Caki2 (cell line): ENCODE measurements around the gene CHKA. TPM values are rescaled to one million over a fixed set of nuclear protein-coding genes. Genes with fewer than 3 reads are reported as not detected.

Source experiments
- DNase-seq: peaks from one replicate; pipeline ENCODE4 v3.0.0-alpha.2; 2015; ENCODE audit warnings: low read depth
- in situ Hi-C: cut with HindIII; loops from 2 replicates; pipeline ENCODE4 v1.10.0; 2016; ENCODE audit warnings: low sequenced_read_pairs, low pct_unique_long_range_greater_than_20kb, mixed read lengths
- total RNA-seq: library from RNA; depleted of rRNA; stranded (reverse); fragments of >200 nt; shearing (Covaris generic); gene quantifications from 2 replicates; pipeline ENCODE4 v1.2.3, GENCODE V29; 2014; ENCODE audit warnings: low replicate concordance

Gene CHKA
- total RNA-seq, 1 experiment from 2014 or later, result 24.0 TPM

DNA sequence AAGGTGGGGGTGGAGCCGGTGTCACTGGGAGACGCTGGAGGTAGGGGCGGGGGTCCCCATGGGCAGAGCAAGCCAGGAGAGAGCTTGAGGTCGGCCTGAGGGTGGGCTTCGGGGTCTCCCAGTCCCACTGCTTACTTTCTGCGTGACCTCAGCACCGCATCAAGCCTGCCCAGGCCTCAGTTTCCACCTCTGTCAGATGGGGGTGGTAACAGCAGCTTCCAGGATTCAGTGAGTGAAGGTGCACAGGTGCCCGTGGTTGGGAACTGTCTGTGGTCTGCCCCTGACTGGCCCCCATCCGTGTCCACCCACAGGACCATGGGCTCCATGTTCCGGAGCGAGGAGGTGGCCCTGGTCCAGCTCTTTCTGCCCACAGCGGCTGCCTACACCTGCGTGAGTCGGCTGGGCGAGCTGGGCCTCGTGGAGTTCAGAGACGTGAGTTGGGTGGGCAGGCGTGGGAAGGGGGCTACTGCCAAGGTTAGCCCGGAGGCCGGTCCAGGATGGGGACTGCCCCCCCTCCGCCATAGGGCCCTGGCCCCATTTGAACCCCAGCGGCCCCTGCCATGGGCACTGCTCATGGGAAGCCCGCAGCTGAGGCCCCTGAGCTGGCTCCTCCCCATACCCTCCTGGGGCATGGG is 80.1 kb downstream of the CHKA start:
- DNase-seq, result no peak
- in situ Hi-C loops, result no loop called here

DNA sequence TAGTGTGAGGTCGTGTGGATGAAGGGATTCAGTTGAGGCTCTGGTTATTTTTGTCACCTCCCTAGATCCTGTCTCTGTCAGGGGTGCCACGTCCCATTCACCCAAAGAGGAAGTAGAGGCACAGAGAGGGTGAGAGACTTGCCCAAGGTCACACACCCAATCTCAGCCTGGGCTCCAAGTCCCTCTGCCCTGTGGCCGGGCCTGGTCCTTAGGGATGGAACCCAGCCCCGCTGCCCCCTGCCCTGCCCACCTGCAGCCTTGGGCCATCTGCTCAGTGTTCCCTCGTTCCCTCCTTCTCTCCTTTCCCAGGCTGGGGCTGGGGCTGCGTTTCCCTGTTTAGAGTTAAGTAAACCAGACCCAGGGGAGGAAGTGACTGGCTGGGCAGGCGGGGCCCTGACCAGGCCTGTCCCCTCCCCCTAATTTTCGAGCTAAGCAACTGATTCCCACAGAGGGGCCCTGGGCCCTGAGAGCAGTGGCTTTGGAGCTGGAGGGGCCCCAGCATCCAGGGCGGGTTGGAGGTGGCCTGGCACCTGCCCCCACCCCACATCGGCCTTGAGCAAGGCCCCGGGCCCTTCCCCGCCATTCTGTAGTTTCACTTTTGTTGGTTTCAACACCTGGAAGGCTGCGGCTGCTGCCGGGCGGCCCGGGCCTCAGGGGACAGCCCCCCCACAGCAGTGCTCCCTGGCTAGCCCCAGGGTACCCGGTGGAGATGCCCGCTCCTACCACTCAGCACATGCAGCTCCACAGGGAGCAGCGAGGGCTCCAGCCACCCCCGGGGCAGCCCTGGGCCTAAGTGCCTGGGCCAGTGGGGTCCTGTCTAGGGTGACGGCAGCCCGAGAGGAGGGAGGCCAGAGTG is 80.9 kb downstream of the CHKA start:
- no peak for DNase-seq
- in situ Hi-C loops, result no loop called here

GRCh38 chr11:68039526-68040086 is 81.6 kb downstream of the CHKA start:
- DNase-seq, result no peak
- in situ Hi-C loops, result no loop called here

DNA sequence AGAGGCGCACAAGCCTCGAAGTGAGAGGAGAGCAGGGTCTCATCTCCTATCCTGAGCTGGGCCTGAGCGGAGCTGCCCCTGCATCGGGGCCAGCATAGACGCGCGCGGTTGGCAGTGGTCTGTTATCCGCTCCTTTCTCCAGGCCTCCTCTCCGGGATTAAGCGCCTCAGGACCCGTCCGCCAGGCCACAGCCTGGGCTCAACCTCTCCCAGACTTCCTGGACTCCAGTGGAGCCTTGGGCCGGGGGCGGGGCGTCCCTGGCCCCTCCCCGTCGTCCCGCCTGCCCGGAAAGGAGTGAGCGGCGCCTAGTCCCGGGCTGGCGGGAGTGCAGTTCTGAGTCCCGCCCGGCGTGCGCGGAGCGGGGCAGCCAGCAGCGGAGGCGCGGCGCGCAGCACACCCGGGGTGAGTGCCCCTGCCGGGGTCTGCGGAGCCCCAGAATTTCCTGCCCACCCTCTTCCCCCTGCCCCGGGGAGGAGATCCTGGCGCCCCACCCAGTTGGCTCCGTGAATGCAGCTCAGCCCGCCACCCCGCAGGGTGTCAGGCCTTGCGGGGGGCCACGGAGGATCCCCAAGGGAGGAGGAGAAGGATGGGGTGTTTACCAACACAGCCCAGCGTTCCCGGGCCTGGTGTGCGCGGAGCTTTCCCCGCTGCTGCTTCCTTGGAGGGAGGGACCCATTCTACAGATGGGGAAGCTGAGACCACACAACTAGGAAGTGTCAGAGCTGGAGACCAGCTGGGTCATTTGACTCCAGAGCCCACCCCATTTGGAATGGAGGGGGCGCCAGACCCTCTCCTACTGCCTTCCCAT is 82.3 kb downstream of the CHKA start, which contains the start of gene TCIRG1:
Gene TCIRG1 (plus strand): TSS at position 308 of the 808 bp plus-strand sequence. CDS start 2,247 bp downstream, outside the sequence.
- peak; percentile 79 for DNase-seq
- in situ Hi-C loops, result no loop called here

DNA sequence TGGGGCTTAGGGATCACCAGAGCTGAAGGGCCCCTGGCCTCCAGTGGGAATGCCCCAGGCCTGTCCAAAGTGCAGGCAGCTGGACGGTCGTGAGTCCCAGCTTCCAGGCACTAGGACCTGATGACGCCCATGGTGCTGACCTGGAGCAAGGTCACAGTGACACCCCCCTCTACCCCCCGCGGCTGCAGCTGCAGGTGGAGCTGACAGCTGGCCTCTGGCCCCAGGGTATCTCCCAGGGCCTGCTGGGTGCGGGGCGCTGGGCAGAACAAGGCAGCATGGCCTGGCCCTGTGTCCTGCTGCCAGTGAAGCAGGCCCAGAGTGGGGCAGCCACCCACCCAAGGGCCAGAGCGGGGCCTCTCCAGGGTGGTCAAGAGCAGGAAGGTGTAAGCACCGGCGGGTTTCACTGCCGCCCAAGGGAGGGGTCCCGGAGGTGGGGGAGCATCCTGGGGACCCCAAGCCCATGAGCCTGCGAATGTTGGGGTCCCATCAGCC is 82.9 kb downstream of the CHKA start:
- DNase-seq, result no peak
- in situ Hi-C loops, result no loop called here

- DNase-seq, result no peak
- in situ Hi-C loops, result no loop called here
Observed at GRCh38 chr11:68037411-68038225, 83.6 kb downstream of the CHKA start.

DNA sequence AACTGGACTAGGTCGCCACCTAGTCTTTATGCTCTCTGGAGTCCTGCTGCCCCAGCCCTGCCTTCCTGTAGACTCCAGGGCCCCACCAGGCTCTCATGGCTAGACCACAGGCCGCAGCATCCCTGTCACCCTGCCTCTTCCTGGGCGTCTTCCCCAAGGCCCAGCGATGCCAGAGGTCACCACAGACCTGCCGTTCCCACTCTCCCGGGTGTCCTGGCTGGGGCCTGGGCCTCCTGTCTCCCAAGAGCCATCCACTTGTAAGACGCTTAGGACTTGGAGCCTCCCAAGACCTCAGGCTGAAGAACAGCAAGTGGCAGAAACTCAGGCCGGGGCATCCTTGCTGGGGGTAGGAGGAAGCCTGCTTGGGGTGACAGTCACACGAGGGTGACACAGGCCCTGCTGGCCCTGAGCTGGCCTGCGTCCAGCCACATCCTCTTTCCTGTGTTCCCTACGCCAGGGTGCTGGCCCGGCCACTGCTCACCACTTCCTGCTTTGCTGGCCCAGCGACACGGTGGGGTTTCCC is 84.4 kb downstream of the CHKA start:
- in situ Hi-C loops, result no loop called here
- DNase-seq, result no peak

GRCh38 chr11:68036141-68036716 is 85.0 kb downstream of the CHKA start:
- in situ Hi-C loops, result no loop called here
- DNase-seq, result no peak

DNA sequence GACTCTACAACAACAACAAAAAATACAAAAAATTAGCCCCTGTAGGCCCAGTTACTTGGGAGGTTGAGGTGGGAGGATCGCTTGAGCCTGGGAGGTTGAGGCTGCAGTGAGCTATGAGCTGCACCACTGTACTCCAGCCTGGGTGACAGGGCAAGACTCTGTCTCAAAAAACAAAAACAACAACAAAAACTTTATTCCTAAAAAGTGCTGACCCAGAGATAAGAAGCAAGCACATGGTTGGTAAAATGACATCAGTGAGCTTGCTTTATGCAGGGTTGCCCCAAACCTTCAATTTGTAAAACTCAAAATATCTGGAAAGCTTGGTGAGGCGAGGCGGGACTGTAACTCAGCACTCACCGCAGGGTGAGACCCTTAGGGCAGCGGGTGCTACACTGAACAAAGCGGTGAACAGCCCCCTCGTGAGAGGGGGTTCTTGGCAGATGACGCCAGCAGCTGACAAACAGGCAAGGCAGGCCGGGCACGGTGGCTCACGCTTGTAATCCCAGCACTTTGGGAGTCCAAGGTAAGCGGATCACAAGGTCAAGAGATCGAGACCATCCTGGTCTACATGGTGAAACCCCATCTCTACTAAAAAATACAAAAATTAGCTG is 85.8 kb downstream of the CHKA start:
- in situ Hi-C loops, result no loop called here
- no peak for DNase-seq

DNA sequence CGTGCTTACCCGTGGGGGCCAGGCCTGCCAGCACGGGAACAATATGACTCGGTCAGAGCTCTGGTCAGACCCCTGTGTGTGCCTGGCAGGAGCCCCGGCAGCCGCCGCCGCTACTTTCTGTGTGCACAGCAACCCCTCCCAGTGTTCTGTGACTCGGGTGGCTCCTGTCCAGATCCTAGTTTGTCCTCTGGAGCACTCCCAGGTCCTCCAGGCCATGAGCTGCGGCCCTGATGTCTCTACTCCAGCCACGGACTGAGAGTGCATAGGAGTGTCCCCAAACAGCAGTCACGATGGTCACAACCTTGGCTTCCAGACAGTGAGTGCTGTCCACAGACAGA is 87.5 kb downstream of the CHKA start:
- no peak for DNase-seq
- in situ Hi-C loops, result no loop called here

DNA sequence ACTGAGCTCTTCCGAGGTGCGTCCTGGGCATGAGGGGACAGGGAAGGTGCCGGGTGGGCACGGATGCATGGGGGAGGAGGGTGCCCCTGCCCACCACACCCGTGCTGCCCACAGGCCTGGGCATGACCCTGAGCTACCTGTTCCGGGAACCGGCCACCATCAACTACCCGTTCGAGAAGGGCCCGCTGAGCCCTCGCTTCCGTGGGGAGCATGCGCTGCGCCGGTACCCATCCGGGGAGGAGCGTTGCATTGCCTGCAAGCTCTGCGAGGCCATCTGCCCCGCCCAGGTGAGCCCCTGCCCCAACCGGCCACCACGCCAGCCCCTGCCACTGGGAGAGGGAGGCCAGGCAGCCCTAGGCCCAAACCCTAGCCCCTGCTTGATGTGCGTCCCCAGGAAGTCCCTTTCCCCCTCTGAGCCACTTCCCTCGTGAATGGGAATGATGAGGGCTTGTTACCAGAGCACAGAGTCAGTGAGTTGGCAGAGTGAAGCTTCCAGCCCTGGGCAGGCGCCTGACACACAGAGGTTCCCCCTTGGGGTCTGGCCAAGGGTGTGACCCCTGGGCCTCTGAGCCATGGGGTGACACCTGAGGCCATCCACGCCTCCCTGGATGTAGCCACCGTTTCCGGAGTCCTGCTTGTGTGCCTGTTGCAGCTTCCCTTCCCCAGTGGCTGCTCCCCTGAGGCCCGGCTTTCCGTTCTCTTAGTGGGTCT is 88.0 kb downstream of the CHKA start:
- no peak for DNase-seq
- in situ Hi-C loops, result no loop called here

GRCh38 chr11:68032003-68032402 is 89.2 kb downstream of the CHKA start:
- in situ Hi-C loops, result no loop called here
- no peak for DNase-seq

DNA sequence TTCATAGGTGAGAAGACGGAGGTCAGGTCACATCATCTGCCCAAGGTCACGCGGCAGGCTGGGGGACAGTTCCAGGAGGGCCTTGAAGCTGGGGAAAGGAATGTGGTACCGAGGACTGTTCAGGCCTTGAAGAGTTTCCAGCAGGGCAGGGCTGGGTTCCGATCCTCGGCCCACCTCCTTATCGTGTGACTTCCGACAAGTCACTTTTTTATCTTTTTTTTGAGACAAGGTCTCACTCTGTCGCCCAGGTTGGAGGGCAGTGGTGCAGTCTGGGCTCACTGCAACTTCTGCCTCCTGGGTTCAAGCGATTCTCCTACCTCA is 90.1 kb downstream of the CHKA start:
- no peak for DNase-seq
- in situ Hi-C loops, result no loop called here

- in situ Hi-C loops, result no loop called here
Observed at GRCh38 chr11:68030318-68031143, 90.7 kb downstream of the CHKA start, which contains the start of gene NDUFS8. TSS of gene NDUFS8 (plus strand) at chr11:68030681. CDS start at chr11:68032152, 1,471 bp downstream.

GRCh38 chr11:68028802-68029545 is 92.2 kb downstream of the CHKA start:
- in situ Hi-C loops, result no loop called here
- no peak for DNase-seq

More at GRCh38 chr11:68030318-68031143, 90.7 kb downstream of the CHKA start, which contains the start of gene NDUFS8:
- DNase-seq, result peak; percentile 98
